ENCODE data around the gene SPOCD1.

DNA sequence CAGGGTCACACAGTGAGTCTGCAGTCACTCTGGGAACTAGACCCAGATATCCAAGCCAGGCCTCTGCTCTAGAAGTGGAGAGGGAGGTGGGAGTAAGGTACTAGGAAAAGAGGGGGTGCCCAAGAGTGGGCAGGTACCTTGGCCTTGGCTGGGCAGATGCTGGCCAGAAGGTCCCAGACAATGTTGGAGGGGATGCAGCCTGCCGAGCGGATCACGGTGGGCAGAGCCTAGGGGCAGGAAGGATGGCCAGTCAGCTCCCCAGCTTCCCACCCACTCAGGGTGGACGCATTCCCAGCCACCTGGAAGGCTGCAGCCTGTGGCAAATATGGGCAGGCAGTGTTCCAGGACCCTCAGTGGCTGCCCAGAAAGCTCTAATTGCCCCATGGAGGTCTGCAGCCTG lies 23.3 kb downstream of the SPOCD1 start:
- TF ChIP-seq, protein P1, sequence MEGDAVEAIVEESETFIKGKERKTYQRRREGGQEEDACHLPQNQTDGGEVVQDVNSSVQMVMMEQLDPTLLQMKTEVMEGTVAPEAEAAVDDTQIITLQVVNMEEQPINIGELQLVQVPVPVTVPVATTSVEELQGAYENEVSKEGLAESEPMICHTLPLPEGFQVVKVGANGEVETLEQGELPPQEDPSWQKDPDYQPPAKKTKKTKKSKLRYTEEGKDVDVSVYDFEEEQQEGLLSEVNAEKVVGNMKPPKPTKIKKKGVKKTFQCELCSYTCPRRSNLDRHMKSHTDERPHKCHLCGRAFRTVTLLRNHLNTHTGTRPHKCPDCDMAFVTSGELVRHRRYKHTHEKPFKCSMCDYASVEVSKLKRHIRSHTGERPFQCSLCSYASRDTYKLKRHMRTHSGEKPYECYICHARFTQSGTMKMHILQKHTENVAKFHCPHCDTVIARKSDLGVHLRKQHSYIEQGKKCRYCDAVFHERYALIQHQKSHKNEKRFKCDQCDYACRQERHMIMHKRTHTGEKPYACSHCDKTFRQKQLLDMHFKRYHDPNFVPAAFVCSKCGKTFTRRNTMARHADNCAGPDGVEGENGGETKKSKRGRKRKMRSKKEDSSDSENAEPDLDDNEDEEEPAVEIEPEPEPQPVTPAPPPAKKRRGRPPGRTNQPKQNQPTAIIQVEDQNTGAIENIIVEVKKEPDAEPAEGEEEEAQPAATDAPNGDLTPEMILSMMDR (IDR thresholded peaks at IDR 0.05; ENCODE audit: insufficient read depth, low read length): no peak
- TF ChIP-seq POLR2AphosphoS5 (IDR thresholded peaks at IDR 0.05; ENCODE audit: low read depth): no peak

Measured in HL-60 (cell line).